Psoas muscle (tissue), 8 donors: ENCODE measurements around the gene STX18. TPM values are rescaled to one million over a fixed set of nuclear protein-coding genes. Genes with fewer than 3 reads are reported as not detected.
"Not testable (repeated sequence)": the region's sequence is repeated elsewhere in the genome, so short reads cannot be mapped to it uniquely, and the experiment has no call there.

Experiments used
- ATAC-seq, 4 donors: fragments of 200-7000 bp; cut with Tn5 transposase; one replicate each; pipeline ENCODE4 v1.9.1; 2020; ENCODE audit warnings: moderate library complexity in 3 of 4, mild to moderate bottlenecking in 2 of 4
- DNase-seq, 2 donors: peaks; one replicate each; pipeline ENCODE4 v3.0.0-alpha.2; 2020
- H3K27ac ChIP-seq: fragments of 200-600 bp; one replicate; pipeline ENCODE4 v1.8.0; 2022
- H3K27me3 ChIP-seq, 3 donors: fragments of 200-600 bp in 1 of 3; one replicate each; pipeline versions ENCODE4 v1.6.1 to v1.8.0; 2013 to 2022; ENCODE audit warnings: low read length in 2 of 3, mild to moderate bottlenecking in 2 of 3, moderate library complexity in 1 of 3; ENCODE audit not compliant: insufficient read depth in 3 of 3
- H3K36me3 ChIP-seq, 2 donors: fragments of 200-600 bp in 1 of 2; one replicate each; pipeline versions ENCODE4 v1.6.1 to v1.8.0; 2013 to 2022; ENCODE audit warnings: low read depth in 1 of 2, mild to moderate bottlenecking in 1 of 2, moderate library complexity in 1 of 2; ENCODE audit not compliant: insufficient read depth in 1 of 2
- H3K4me1 ChIP-seq: fragments of 200-600 bp; one replicate; pipeline ENCODE4 v1.8.0; 2022
- H3K4me3 ChIP-seq: fragments of 200-600 bp; one replicate; pipeline ENCODE4 v1.8.0; 2022; ENCODE audit warnings: mild to moderate bottlenecking
- H3K9me3 ChIP-seq: fragments of 200-600 bp; one replicate; pipeline ENCODE4 v1.8.0; 2022
- WGBS, 3 donors: extraction: QIAGEN DNeasy Blood & Tissue Kit; methylation state at CpG; one replicate each; pipeline versions ENCODE4 v1.1.6 to v1.1.7; 2013; 5-methylcytosine and 5-hydroxymethylcytosine counted together
- intact Hi-C, 2 donors: fragments of 100-400 bp; cut with DNase I; formaldehyde crosslinking; loops; one replicate each; pipeline versions ENCODE4 v1.11.0 to v1.14.2; 2022
- polyA plus RNA-seq, 3 donors: library from polyadenylated mRNA; stranded (reverse); fragments of 200-250 nt; gene quantifications; one replicate each; pipeline ENCODE4 v1.2.3, GENCODE V29; 2013
- total RNA-seq, 4 donors: library from RNA; stranded (reverse); fragmentation: NEBNext Ultra II Directional in 2 of 4; extraction: Animal tissue kit (Norgen Biotek cat#: 25700) in 2 of 4; gene quantifications; one replicate each; pipeline versions ENCODE4 v1.2.1 to v1.2.4, GENCODE V29; 2021 to 2023
- TF ChIP-seq, protein P1 (sequence below): fragments of 200-600 bp; IDR thresholded peaks from one replicate; pipeline ENCODE4 v1.8.0; 2022; ENCODE audit warnings: antibody characterized with exemption
- donor health status: healthy with polysubstance abuse.
- donor health status: DM: no; HTN: no; CAD: no; lungs with moderate emphysema.
- donor health status: Bipolar disorder and iron deficiency.
- donor health status: healthy.
- donor health status: DM: yes; HTN: yes; CAD: no.
- donor health status: DM: no; HTN: no; CAD: no.
- donor health status: DM: no; HTN: no; CAD: no.
- donor health status: DM: yes; HTN: yes; CAD: no.

Gene STX18
- total and polyA plus RNA-seq, 7 donors, result 12.1 to 29.7 (median 21.1) TPM

DNA sequence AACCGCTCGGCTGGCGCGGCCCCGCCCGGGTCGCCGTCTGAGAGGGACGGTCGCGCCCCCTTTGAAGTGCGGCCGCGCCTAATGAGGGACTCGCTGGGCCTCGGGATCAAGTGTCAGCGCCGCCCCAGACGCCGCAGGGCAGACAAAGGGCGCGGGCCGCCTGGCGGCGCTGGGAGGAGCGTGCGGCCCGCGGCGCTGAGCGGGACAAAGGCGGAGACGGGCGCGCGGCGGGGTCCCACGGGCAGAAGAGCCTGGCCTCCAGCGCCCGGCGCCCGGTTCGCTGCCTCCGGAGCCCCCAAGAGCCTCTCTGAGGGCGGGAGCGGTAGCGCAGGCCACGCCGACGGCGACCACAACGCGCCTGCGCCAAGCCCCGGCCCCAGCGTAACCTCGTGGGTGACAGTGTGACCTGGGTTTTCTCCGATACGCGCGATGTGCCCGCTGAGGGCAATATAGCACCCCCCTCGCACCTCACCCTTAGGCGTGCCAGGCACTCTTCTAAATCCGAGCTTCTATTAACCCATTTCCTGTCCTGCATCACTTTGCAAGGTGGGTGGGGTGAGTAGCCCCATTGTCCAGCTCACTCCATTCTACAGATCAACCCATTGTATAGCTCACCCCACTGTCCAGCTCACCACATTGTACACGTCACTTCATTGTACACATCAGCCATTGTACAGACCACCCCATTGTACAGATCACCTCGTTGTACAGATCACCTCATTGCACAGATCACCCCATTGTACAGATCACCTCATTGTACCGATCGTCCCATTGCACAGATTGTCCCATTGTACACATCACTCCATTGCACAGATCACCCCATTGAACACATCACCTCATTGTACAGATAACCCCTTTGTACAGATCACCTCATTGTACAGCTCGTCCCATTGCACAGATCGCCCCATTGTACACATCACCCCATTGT is 33.7 kb upstream of the STX18 start:
- peak overlapping the region; percentile 80 for H3K4me3 ChIP-seq
- H3K4me1 ChIP-seq, result no peaks in the 10 kb centered on the region
- peak; percentile 67 to 74 for DNase-seq
- H3K36me3 ChIP-seq, result no peaks in the 10 kb centered on the region
- peak overlapping the region; percentile 63 for H3K27ac ChIP-seq
- WGBS, 3 donors, result 9 to 11% (median 9%) methylated on average over 63 to 71 of the region's 71 CpGs
- no peaks in the 10 kb centered on the region for H3K27me3 ChIP-seq
- no peaks in the 10 kb centered on the region for H3K9me3 ChIP-seq
- TF ChIP-seq, protein P1, sequence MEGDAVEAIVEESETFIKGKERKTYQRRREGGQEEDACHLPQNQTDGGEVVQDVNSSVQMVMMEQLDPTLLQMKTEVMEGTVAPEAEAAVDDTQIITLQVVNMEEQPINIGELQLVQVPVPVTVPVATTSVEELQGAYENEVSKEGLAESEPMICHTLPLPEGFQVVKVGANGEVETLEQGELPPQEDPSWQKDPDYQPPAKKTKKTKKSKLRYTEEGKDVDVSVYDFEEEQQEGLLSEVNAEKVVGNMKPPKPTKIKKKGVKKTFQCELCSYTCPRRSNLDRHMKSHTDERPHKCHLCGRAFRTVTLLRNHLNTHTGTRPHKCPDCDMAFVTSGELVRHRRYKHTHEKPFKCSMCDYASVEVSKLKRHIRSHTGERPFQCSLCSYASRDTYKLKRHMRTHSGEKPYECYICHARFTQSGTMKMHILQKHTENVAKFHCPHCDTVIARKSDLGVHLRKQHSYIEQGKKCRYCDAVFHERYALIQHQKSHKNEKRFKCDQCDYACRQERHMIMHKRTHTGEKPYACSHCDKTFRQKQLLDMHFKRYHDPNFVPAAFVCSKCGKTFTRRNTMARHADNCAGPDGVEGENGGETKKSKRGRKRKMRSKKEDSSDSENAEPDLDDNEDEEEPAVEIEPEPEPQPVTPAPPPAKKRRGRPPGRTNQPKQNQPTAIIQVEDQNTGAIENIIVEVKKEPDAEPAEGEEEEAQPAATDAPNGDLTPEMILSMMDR, result peak; percentile 45
- ATAC-seq, result peak; percentile 78 to 92 (median 86)
- intact Hi-C loops, result no loop called here

DNA sequence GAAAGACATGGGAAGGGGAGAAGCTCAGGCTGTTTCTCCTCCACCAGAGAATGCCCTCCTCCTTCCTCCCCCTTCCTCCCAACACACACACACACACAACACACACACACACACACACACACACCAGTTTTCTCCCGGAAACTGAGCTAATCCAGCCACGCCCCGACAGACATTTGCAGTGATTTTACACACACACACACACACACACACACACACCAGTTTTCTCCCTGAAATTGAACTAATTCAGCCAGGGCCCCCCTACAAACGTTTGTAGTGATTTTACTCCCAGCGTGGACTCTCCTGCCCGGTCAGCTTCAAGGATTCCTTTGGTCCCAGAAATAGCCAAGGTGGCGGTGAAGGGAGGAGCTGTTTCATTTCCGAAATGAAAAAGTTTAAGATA is 32.9 kb upstream of the STX18 start:
- intact Hi-C loops, result no loop called here
- no peaks in the 10 kb centered on the region for H3K27me3 ChIP-seq
- WGBS, 3 donors, result 16 to 30% (median 17%) methylated on average over 8 of the region's 8 CpGs

DNA sequence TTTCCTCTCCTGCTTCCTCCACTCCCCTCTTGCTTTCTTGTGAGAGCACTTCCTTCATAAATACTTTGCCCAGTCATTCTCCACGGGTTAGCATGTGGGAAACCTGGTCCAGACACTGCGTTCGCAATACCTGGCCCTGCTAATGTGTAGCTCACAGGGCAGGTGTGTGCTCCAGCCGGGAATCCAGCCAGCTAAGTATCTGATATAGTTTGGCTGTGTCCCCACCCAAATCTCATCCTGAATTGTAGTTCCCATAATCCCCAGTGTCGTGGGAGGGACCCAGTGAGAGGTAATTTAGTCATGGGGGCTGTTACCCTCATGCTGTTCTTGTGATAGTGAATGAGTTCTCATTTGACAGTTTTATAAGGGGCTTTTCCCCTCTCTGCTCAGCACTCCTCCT is 32.2 kb upstream of the STX18 start:
- Histone ChIP-seq H3K4me3 (no peak overlapping the region), H3K27me3 (no peaks in the 10 kb centered on the region), H3K9me3 (no peaks in the 10 kb centered on the region), H3K27ac (peak overlapping the region; percentile 4), H3K4me1 (no peaks in the 10 kb centered on the region), H3K36me3 (no peaks in the 10 kb centered on the region)
- no peak for DNase-seq
- ATAC-seq, result no peak
- WGBS, 3 donors, result 81 to 86% (median 83%) methylated on average over 5 of the region's 5 CpGs
- intact Hi-C loops, result no loop called here
- TF ChIP-seq, protein P1, result no peak

More for the DNA sequence above, 32.9 kb upstream of the STX18 start:
- DNase-seq, result peak in 1 of 2 donors; percentile 38
- Histone ChIP-seq H3K36me3 (no peaks in the 10 kb centered on the region), H3K27ac (peak overlapping the region; percentile 63), H3K4me1 (no peaks in the 10 kb centered on the region), H3K9me3 (no peaks in the 10 kb centered on the region), H3K4me3 (peak overlapping the region; percentile 80)
- peak; percentile 20 to 54 (median 31) for ATAC-seq
- TF ChIP-seq, protein P1, result no peak

DNA sequence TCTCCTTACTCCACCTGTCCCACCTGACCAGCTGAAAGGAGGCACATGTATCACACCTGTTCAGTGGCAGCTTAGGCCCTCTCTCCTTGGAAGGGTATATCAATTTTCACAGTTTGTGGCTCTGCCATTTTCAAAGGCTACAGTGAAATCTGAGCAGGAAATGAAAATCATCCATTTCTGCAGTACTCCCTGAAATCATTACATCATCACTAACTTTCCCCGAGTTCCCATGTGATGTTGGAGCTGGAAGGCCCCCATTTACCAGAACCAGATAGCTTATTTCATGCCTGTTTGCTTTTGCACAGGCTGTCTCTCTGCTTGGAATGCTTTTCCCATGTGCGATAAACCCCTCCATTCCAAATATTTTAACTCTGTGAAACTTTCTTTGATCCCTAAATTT is 31.0 kb upstream of the STX18 start:
- 17 to 35% (median 34%) methylated on average over 2 of the region's 2 CpGs for WGBS, 3 donors
- H3K36me3 ChIP-seq, result no peaks in the 10 kb centered on the region
- intact Hi-C loops, result no loop called here
- TF ChIP-seq, protein P1, result no peak
- H3K9me3 ChIP-seq, result no peaks in the 10 kb centered on the region
- no peak overlapping the region for H3K4me3 ChIP-seq
- H3K27me3 ChIP-seq, result no peaks in the 10 kb centered on the region
- ATAC-seq (no peak), DNase-seq (no peak)
- H3K27ac ChIP-seq, result no peak overlapping the region
- no peaks in the 10 kb centered on the region for H3K4me1 ChIP-seq

DNA sequence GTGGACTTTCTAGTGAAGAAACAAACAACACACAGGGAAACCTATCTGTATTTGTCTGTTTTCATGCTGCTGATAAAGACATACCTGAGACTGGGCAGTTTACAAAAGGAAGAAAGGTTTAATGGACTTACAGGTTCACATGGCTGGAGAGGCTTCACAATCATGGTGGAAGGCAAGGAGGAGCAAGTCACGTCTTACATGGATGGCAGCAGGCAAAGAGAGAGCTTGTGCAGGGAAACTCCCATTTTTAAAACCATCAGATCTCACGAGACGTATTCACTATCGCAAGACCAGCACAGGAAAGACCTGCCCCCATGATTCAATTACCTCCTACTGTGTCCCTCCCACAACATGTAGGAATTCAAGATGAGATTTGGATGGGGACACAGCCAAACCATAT is 28.0 kb upstream of the STX18 start:
- H3K4me1 ChIP-seq, H3K9me3 ChIP-seq, H3K27me3 ChIP-seq, H3K36me3 ChIP-seq, intact Hi-C loops, H3K27ac ChIP-seq, DNase-seq, H3K4me3 ChIP-seq, ATAC-seq: not testable (repeated sequence)
- WGBS, 3 donors, result 92 to 98% (median 95%) methylated on average over 4 of the region's 4 CpGs
